Measurements from ENCODE around the gene UTP4. TPM values are rescaled to one million over a fixed set of nuclear protein-coding genes. Genes with fewer than 3 reads are reported as not detected.

UTP4 gene
- total RNA-seq (10 to 100 TPM; 34.9 to 37.6 TPM), polyA plus RNA-seq (10 to 100 TPM; 15.7 to 18.3 TPM)
- long read RNA-seq, donor 1, transcript UTP4-201 (17 exons, 2,322 nt) = major isoform, 154 of 199 reads
- long read RNA-seq, donor 1, transcript UTP4-203 (17 exons, 2,186 nt) = minor isoform, 16 of 199 reads
- long read RNA-seq, donor 1, partial matches to known transcripts = 17 of 199 reads
- long read RNA-seq, donor 1, other reads (novel, unspliced or antisense) = 12 of 199 reads
- long read RNA-seq, donor 2, transcript UTP4-201 (17 exons, 2,322 nt) = major isoform, 17 of 27 reads
- long read RNA-seq, donor 2, partial matches to known transcripts = 3 of 27 reads
- long read RNA-seq, donor 2, other reads (novel, unspliced or antisense) = 5 of 27 reads

- Histone ChIP-seq H3K27ac (ENCODE audit: low read depth in 1 of 2, low read length in 2 of 2) (peak within 1 kb of the TSS in 1 of 2 donors; percentile 59), H3K27me3 (ENCODE audit: control insufficient read depth in 1 of 2, insufficient read depth in 2 of 2, low read length in 1 of 2) (no peaks in the 10 kb centered on the region), H3K4me1 (ENCODE audit: control insufficient read depth in 1 of 2, insufficient read depth in 2 of 2, low read length in 2 of 2) (no peaks in the 10 kb centered on the region), H3K9me3 (ENCODE audit: control insufficient read depth, low read length) (no peaks in the 10 kb centered on the region), H3K4me3 (ENCODE audit: low read length in 2 of 2) (peak within 1 kb of the TSS; percentile 81 to 98), H3K36me3 (ENCODE audit: control insufficient read depth in 1 of 2, insufficient read depth in 2 of 2, low read length in 1 of 2) (peaks cover 0 to 2% of the 10 kb centered on the region in 2 donors)
- ATAC-seq (ENCODE audit: low FRiP score) = peak; percentile 95
- 0 to 1% methylated on average over 75 to 78 of the region's 78 CpGs for WGBS, 2 donors
- peak; percentile 93 to 97 for DNase-seq
- intact Hi-C loops (cut with DNase I) = loop anchor here in 1 of 2 donors (10.0 kb wide), 2 partner anchors 52 to 288 kb away; partner anchors contain the start of genes SNTB2 and TANGO6
Measured at GRCh38 chr16:69132424-69133252, at the start of gene UTP4, which contains the start of gene CHTF8. TSS of gene UTP4 (plus strand) at chr16:69132649. CDS start at chr16:69133460, 811 bp downstream. TSS of gene CHTF8 (minus strand) at chr16:69132588. CDS start at chr16:69121458, 11,130 bp downstream.

- 91 to 94% methylated on average over 16 of the region's 16 CpGs for WGBS, 2 donors
- peaks cover 0 to 2% of the 10 kb centered on the region in 2 donors for H3K36me3 ChIP-seq (ENCODE audit: control insufficient read depth in 1 of 2, insufficient read depth in 2 of 2, low read length in 1 of 2)
Measured at GRCh38 chr16:69083306-69083941, 49.0 kb upstream of the UTP4 start.

DNA sequence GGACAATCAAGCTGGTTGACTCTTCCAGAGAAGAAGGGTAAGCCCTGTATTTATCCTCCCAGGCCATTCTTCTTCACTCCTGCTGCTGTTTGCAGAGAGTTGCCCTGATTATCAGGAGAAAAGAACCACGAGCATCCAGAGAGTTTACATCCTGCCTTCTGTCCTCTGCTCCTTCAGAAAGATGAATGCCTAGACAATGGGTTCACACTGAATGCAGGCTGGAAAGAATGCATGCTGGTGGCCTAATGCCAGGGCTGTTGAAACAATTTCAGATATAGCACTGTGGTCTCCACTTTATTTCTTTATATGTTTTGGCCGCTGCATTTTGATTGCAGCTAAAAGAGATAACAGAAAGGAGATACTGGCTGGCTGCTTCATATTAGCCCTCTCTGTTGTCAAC, 48.2 kb upstream of the UTP4 start:
- Histone ChIP-seq H3K36me3 (ENCODE audit: control insufficient read depth in 1 of 2, insufficient read depth in 2 of 2, low read length in 1 of 2) (peaks cover 0 to 2% of the 10 kb centered on the region in 2 donors), H3K4me3 (ENCODE audit: low read length in 2 of 2) (no peak overlapping the region), H3K27me3 (ENCODE audit: control insufficient read depth in 1 of 2, insufficient read depth in 2 of 2, low read length in 1 of 2) (no peaks in the 10 kb centered on the region), H3K9me3 (ENCODE audit: control insufficient read depth, low read length) (no peaks in the 10 kb centered on the region), H3K27ac (ENCODE audit: low read depth in 1 of 2, low read length in 2 of 2) (no peak overlapping the region), H3K4me1 (ENCODE audit: control insufficient read depth in 1 of 2, insufficient read depth in 2 of 2, low read length in 2 of 2) (no peaks in the 10 kb centered on the region)
- ATAC-seq (ENCODE audit: low FRiP score) (no peak), DNase-seq (no peak)
- WGBS, 2 donors = 16 to 28% methylated on average over 2 of the region's 2 CpGs
- intact Hi-C loops (cut with DNase I) = no loop called here

More at GRCh38 chr16:69083306-69083941, 49.0 kb upstream of the UTP4 start:
- H3K27ac ChIP-seq (ENCODE audit: low read depth in 1 of 2, low read length in 2 of 2) = no peak overlapping the region
- no peaks in the 10 kb centered on the region for H3K4me1 ChIP-seq (ENCODE audit: control insufficient read depth in 1 of 2, insufficient read depth in 2 of 2, low read length in 2 of 2)
- no peak for ATAC-seq (ENCODE audit: low FRiP score)
- no peaks in the 10 kb centered on the region for H3K9me3 ChIP-seq (ENCODE audit: control insufficient read depth, low read length)
- H3K4me3 ChIP-seq (ENCODE audit: low read length in 2 of 2) = no peak overlapping the region
- no peaks in the 10 kb centered on the region for H3K27me3 ChIP-seq (ENCODE audit: control insufficient read depth in 1 of 2, insufficient read depth in 2 of 2, low read length in 1 of 2)
- no peak for DNase-seq
- intact Hi-C loops (cut with DNase I) = no loop called here

DNA sequence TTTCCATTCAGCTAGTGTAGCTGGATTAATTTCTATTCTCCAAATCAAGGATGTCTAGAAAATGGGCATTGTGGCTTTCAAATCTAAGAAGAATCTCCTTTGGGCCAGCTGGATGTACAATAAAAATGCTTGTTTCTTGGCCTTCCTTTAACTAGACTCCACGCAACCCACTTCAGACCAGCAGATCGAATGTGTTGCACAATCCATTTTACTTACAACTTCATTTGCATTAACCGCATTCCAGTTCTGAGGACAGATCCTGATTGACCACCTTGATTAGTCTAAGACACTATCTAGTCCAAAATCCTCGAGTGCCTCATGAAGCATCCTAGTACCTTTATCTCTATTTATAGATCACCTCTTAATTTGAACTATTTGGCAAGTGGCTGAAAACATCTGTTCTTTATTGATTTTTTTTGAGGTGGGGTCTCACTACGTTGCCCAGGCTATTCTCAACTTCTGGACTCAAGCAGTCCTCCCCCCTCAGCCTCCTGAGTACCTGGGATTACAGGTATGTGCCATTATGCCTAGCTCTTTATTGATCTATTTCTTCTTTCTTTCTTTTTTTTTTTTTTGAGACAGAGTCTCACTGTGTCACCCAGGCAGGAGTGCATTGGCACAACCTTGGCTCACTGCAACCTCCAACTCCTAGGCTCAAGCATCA, 47.3 kb upstream of the UTP4 start:
- Histone ChIP-seq H3K27ac (ENCODE audit: low read depth in 1 of 2, low read length in 2 of 2) (no peak overlapping the region), H3K36me3 (ENCODE audit: control insufficient read depth in 1 of 2, insufficient read depth in 2 of 2, low read length in 1 of 2) (peaks cover 0 to 2% of the 10 kb centered on the region in 2 donors), H3K27me3 (ENCODE audit: control insufficient read depth in 1 of 2, insufficient read depth in 2 of 2, low read length in 1 of 2) (no peaks in the 10 kb centered on the region), H3K9me3 (ENCODE audit: control insufficient read depth, low read length) (no peaks in the 10 kb centered on the region), H3K4me1 (ENCODE audit: control insufficient read depth in 1 of 2, insufficient read depth in 2 of 2, low read length in 2 of 2) (no peaks in the 10 kb centered on the region), H3K4me3 (ENCODE audit: low read length in 2 of 2) (no peak overlapping the region)
- 94 to 98% methylated on average over 5 of the region's 5 CpGs for WGBS, 2 donors
- intact Hi-C loops (cut with DNase I) = no loop called here
- ATAC-seq (ENCODE audit: low FRiP score) (no peak), DNase-seq (no peak)

DNA sequence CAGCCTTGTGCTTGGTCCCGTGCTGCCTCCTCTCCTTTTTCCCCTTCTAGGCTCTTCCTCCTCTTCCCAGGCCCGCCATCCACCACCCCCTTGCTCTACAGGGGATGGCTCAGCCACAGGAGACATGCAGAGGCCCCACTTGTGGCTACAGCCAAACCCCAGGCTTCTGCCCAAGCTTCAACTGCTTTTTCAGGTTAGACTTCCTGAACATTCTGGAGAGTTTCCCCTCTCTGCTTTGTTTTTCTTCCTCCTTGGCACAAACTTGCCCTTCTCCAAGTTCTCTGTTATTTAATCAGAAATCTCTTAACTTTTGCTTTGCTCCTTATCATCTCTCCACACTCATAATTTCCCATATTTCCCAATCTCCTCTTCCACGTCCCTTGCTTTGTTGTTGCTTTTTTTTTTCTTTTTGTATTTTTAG, 45.3 kb upstream of the UTP4 start:
- intact Hi-C loops (cut with DNase I) = no loop called here
- no peak for DNase-seq

DNA sequence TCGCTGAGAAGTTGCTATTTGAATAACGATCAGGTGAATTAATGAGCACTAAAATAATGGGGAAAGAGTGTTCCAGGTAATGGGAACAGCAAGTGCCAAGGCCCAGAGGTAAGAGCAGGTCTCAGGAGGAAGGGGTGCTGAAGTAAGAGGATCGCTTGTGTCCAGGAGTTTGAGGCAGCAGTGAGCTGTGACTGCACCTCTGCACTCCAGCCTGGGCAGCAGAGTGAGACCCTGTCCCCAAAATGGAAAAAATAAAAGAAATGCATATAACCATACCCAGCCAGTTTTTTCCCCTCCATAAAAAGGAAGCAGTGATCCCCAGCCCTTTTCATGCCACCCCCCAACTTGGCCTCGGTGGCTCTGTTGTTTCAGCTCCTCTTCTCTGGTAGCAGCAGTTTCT, 43.8 kb upstream of the UTP4 start:
- intact Hi-C loops (cut with DNase I) = no loop called here
- Histone ChIP-seq H3K27me3 (ENCODE audit: control insufficient read depth in 1 of 2, insufficient read depth in 2 of 2, low read length in 1 of 2) (no peaks in the 10 kb centered on the region), H3K4me1 (ENCODE audit: control insufficient read depth in 1 of 2, insufficient read depth in 2 of 2, low read length in 2 of 2) (no peaks in the 10 kb centered on the region), H3K27ac (ENCODE audit: low read depth in 1 of 2, low read length in 2 of 2) (no peak overlapping the region), H3K9me3 (ENCODE audit: control insufficient read depth, low read length) (no peaks in the 10 kb centered on the region), H3K36me3 (ENCODE audit: control insufficient read depth in 1 of 2, insufficient read depth in 2 of 2, low read length in 1 of 2) (peaks cover 0 to 2% of the 10 kb centered on the region in 2 donors), H3K4me3 (ENCODE audit: low read length in 2 of 2) (no peak overlapping the region)
- no peak for DNase-seq
- no peak for ATAC-seq (ENCODE audit: low FRiP score)
- 85 to 87% methylated on average over 4 of the region's 4 CpGs for WGBS, 2 donors

More for the DNA sequence above, 45.3 kb upstream of the UTP4 start:
- H3K4me1 ChIP-seq (ENCODE audit: control insufficient read depth in 1 of 2, insufficient read depth in 2 of 2, low read length in 2 of 2) = no peaks in the 10 kb centered on the region
- no peak overlapping the region for H3K27ac ChIP-seq (ENCODE audit: low read depth in 1 of 2, low read length in 2 of 2)
- 73 to 77% methylated on average over 3 of the region's 3 CpGs for WGBS, 2 donors
- no peak for ATAC-seq (ENCODE audit: low FRiP score)
- H3K9me3 ChIP-seq (ENCODE audit: control insufficient read depth, low read length) = no peaks in the 10 kb centered on the region
- H3K27me3 ChIP-seq (ENCODE audit: control insufficient read depth in 1 of 2, insufficient read depth in 2 of 2, low read length in 1 of 2) = no peaks in the 10 kb centered on the region
- no peak overlapping the region for H3K4me3 ChIP-seq (ENCODE audit: low read length in 2 of 2)
- peaks cover 0 to 2% of the 10 kb centered on the region in 2 donors for H3K36me3 ChIP-seq (ENCODE audit: control insufficient read depth in 1 of 2, insufficient read depth in 2 of 2, low read length in 1 of 2)

DNA sequence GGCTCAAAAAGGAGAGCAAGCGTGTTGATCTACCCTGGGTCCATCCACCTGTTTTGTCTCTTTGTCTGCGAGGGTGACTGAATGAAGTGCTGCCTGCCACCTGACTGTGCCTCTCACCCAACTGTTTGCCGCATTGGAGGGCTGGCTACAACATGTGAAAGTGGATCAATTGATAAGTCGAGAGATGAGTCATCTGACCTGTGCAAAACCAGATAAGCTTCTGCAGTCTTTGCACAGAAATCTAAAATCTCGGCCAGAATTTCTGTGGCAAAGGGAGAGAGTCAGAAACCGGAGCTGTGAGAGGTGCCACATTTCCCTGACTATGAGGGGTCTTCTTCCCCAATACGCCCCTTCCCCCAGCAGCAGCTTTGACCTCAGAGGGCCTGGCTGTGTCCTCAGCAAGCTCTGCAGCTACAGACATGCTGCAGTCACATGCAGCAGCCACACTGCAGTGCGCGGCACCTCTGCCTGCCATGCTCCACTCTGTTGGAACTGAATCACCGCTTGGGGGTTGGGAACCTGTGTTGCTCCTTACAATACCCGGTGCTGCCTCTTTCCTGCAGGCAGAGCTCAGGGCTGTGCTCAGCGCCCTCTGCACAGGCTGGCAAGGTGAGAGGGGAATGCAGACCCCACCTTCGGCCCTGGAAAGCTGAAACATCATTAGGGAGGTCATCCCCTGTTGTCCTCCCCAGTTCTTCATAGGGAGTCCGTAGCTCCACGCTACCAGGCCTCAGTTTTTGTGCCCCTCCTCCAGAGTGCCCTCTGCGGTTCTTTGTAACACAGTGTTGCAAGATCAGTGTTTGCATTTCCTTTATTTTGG, 43.1 kb upstream of the UTP4 start:
- Histone ChIP-seq H3K36me3 (ENCODE audit: control insufficient read depth in 1 of 2, insufficient read depth in 2 of 2, low read length in 1 of 2) (peaks cover 0 to 1% of the 10 kb centered on the region in 2 donors), H3K27ac (ENCODE audit: low read depth in 1 of 2, low read length in 2 of 2) (no peak overlapping the region), H3K4me3 (ENCODE audit: low read length in 2 of 2) (no peak overlapping the region), H3K4me1 (ENCODE audit: control insufficient read depth in 1 of 2, insufficient read depth in 2 of 2, low read length in 2 of 2) (no peaks in the 10 kb centered on the region), H3K27me3 (ENCODE audit: control insufficient read depth in 1 of 2, insufficient read depth in 2 of 2, low read length in 1 of 2) (no peaks in the 10 kb centered on the region), H3K9me3 (ENCODE audit: control insufficient read depth, low read length) (no peaks in the 10 kb centered on the region)
- intact Hi-C loops (cut with DNase I) = no loop called here
- WGBS, 2 donors = 67 to 69% methylated on average over 16 of the region's 16 CpGs
- ATAC-seq (ENCODE audit: low FRiP score) = no peak
- no peak for DNase-seq
